ENCODE results near the gene PRR36.

DNA sequence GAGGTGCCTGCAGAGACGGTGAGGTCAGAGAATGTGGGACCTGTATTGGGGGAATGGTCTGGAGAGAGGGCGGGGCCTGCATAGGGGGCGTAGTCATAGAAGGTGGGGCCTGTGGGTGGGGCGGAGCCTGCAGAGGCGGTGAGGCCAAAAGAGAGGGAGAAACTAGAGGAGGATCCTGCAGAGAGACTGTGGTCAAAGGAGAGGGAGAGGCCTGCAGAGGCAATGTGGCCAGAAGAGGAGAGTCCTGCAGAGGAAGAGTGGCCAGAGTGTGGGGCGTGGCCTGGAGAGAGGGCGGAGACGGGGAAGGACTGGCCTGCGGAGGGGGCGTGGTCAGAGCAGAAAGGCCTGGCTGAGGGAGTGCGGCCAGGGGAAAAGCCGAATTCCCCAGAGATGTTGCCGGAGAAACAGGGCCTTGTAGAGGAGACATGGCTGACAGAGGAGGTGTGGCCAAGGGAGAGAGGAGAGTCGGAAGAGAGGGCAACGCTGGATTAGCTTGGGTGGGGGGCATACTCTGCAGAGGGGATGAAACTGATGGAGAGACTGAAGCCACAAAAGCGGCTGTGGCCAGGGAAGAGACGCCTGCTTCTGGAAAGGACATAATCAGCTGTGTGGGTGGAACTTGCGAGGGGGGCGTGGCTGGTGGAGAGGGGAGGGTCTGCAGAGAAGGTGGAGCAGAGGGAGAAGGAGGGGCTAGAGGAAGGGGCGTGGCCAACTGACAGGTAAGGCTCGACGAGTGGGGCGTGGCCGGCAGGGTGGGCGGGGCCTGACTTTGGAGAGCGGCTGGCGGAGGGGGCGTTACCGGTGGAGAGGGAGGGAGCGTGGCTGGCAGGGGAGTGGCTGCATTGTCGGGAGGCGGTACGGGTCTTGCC is 2.5 kb downstream of the PRR36 start:
- TF ChIP-seq, protein P1, sequence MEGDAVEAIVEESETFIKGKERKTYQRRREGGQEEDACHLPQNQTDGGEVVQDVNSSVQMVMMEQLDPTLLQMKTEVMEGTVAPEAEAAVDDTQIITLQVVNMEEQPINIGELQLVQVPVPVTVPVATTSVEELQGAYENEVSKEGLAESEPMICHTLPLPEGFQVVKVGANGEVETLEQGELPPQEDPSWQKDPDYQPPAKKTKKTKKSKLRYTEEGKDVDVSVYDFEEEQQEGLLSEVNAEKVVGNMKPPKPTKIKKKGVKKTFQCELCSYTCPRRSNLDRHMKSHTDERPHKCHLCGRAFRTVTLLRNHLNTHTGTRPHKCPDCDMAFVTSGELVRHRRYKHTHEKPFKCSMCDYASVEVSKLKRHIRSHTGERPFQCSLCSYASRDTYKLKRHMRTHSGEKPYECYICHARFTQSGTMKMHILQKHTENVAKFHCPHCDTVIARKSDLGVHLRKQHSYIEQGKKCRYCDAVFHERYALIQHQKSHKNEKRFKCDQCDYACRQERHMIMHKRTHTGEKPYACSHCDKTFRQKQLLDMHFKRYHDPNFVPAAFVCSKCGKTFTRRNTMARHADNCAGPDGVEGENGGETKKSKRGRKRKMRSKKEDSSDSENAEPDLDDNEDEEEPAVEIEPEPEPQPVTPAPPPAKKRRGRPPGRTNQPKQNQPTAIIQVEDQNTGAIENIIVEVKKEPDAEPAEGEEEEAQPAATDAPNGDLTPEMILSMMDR (IDR thresholded peaks at IDR 0.05) = no peak
- TF ChIP-seq POLR2A (IDR thresholded peaks at IDR 0.05; ENCODE audit: low read depth) (no peak), EP300 (IDR thresholded peaks at IDR 0.05) (no peak)

All from esophagus muscularis mucosa (tissue), 4 donors.